ENCODE measurements around the gene GNA12.
A peak's percentile ranks its signal among the peaks of the same experiment; 100 is the strongest.

GNA12 gene

DNA sequence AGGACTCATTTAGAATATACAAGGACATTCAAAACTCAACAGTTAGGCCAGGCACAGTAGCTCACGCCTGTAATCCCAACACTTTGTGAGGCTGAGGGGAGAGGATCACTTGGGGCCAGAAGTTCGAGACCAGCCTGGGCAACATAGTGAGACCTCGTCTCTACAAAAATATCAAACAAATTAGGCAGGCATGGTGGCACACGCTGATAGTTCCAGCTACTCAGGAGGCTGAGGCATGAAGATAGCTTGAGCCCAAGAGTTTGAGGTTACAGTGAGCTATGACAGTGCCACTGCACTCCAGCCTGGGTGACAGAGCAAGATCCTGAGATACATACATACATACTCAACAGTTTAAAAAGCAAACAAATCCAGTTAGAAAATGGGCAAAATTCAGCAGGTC is 44.9 kb downstream of the GNA12 start:
- H3K4me3 ChIP-seq (ENCODE audit: low read length): no peak overlapping the region
- no peak for DNase-seq (ENCODE audit: low read depth)
- TF ChIP-seq, protein P1, sequence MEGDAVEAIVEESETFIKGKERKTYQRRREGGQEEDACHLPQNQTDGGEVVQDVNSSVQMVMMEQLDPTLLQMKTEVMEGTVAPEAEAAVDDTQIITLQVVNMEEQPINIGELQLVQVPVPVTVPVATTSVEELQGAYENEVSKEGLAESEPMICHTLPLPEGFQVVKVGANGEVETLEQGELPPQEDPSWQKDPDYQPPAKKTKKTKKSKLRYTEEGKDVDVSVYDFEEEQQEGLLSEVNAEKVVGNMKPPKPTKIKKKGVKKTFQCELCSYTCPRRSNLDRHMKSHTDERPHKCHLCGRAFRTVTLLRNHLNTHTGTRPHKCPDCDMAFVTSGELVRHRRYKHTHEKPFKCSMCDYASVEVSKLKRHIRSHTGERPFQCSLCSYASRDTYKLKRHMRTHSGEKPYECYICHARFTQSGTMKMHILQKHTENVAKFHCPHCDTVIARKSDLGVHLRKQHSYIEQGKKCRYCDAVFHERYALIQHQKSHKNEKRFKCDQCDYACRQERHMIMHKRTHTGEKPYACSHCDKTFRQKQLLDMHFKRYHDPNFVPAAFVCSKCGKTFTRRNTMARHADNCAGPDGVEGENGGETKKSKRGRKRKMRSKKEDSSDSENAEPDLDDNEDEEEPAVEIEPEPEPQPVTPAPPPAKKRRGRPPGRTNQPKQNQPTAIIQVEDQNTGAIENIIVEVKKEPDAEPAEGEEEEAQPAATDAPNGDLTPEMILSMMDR (conservative IDR thresholded peaks at IDR 0.05; ENCODE audit: low read length): no peak

DNA sequence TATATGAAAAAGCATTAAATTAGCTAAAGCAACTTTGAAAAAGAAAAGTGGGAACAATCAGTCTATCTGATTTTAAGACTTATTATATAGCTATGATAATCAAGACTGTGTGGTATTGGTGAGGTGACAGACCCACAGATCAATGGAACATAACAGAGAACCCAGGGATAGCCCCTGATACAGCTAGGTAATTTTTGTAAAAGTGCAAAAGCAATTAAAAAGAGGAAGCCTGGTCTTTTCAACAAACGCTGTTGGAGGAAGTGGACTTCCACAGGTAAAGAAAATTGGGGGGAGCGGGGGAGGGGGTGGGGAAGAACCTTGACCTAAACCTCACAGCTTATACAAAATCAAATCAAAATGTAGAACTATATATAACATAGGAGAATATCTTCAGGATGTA is 45.4 kb downstream of the GNA12 start:
- H3K4me3 ChIP-seq (ENCODE audit: low read length): no peak overlapping the region
- DNase-seq (ENCODE audit: low read depth): no peak
- TF ChIP-seq, protein P1 (conservative IDR thresholded peaks at IDR 0.05; ENCODE audit: low read length): no peak

DNA sequence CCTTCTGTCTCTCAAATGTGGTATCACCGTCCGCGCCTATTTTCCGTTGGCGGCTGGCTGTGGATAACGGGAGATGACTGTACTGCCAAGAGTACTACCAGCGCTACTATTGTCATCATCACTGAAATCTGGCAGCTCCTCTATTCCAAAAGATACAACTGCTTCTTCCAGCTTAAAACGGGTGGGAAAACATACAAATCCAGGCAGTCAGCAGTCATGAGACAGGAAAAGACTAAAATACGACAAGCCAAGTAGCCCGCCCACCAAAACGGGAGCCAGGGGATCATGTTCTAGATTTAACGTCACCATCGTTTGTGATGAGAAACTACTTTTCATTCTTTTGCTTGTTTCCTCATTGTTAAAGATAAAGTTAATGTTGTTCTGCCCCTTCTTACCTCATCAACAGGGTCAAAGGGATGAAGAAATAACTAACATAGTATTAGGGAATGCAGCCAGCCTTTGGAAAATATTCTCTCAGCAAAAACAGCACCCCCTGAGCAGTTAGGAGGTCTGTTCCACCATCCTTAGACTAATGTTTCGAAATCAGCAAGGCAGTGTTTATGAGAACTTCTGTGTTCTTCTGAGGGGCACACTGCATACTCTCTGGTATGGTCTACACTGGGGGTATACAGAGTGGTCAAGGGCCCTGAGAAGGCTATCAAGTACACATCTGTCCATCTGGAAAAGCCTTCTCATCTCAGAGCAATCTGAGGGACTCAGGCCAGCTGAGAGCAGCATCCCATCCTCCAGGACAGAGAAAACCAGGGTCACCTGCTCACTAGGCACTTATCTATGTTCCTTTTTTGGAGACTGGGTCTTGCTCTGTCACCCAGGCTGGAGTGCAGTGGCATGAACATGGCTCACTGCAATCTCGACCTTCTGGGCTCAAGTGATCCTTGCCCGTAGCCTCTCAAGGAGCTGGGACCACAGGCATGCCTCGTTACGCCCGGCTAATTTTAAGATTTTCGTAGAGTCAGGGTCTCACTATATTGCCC is 47.5 kb downstream of the GNA12 start:
- TF ChIP-seq, protein P1 (conservative IDR thresholded peaks at IDR 0.05; ENCODE audit: low read length): no peak
- DNase-seq (ENCODE audit: low read depth): peak; percentile 66
- peak overlapping the region; percentile 14; the same call in 1 of the 2 replicates for H3K4me3 ChIP-seq (ENCODE audit: low read length)

DNA sequence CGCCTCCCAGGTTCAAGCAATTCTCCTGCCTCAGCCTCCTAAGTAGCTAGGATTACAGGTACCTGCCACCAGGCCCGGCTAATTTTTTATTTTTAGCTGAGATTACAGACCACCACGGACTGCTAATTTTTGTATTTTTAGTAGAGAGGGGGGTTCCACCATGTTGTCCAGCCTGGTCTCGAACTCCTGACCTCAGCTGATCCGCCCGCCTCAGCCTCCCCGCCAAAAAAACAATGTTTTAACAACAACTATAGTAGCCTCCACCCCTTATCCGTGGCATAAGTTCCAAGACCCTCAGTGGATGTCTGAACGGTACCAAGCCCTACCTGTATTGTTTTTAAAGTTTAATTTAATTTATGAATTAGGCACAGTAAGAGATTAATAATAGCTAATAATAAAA is 48.2 kb downstream of the GNA12 start:
- TF ChIP-seq, protein P1 (conservative IDR thresholded peaks at IDR 0.05; ENCODE audit: low read length): no peak
- no peak overlapping the region for H3K4me3 ChIP-seq (ENCODE audit: low read length)

DNA sequence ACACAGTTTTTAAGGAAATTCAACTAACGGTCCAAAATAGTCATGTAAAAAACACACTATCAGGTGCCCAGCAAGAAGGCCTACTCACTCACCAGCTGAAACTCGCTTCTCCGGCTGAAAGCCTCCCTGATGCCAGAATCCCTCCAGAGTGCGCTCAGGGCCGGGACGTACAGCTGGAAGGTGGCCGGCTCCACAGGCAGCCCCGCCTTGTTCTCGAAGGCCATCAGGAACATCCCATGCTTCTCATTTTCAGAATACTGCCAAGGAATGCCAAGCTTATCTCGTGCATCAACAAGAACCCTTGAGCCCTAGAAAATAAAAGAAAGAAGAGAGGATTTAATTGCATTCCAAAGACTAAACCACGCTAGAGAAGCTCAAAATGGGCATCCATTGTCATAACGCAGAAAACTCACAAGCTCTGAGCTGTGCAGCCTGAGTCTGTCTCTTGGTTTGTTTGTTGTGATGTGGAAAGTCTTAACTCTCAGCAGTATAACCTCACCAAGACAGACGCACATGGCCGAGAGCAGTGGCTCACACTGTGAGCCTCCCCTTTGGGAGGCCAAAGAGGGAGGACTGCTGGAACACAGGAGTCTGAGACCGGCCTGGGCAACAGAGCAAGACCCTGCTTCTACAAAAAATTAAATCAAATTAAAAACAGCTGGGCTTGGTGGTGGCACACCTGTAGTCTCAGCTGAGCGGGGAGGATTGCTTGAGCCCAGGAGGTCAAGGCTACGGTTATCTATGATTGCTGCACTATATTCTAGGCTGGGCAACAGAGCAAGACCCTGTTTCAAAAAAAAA is 49.1 kb downstream of the GNA12 start:
- TF ChIP-seq, protein P1 (conservative IDR thresholded peaks at IDR 0.05; ENCODE audit: low read length): no peak
- no peak for DNase-seq (ENCODE audit: low read depth)
- H3K4me3 ChIP-seq (ENCODE audit: low read length): no peak overlapping the region

More for the DNA sequence above, 48.2 kb downstream of the GNA12 start:
- no peak for DNase-seq (ENCODE audit: low read depth)

DNA sequence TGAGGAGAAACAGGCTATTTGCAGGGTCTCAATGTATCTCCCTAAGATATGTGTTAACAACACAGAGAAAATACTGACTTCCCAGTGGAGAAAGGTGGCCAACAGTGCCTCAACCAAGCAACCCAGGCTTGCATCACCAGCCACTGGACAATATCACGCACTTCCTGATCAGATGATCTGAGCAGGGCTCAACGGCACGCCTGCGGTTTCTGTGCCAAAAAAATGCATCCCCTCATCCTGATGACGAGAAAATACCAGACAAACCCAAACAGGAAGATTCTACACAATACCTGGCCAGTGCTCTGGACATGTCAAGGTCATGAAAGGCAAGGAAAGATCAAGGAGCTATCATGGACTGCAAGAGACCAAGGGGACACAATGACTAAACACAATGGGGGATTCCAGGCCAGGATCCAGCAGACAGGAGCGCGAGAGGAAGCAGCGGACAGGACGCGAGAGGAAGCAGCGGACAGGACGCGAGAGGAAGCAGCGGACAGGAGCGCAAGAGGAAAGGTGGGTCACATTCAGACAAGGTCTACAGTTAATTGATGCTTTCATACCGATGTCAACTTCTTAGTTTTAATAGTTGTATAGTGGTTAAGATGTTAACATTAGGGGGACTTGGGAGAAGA is 51.1 kb downstream of the GNA12 start:
- no peak for DNase-seq (ENCODE audit: low read depth)
- no peak overlapping the region for H3K4me3 ChIP-seq (ENCODE audit: low read length)
- TF ChIP-seq, protein P1 (conservative IDR thresholded peaks at IDR 0.05; ENCODE audit: low read length): no peak
